Panc1 (cell line): Measurements from ENCODE around the gene MEX3D. TPM values are rescaled to one million over a fixed set of nuclear protein-coding genes. Genes with fewer than 3 reads are reported as not detected.

ENCODE experiments used
- ATAC-seq: fragments of 200-7000 bp; cut with Tn5 transposase; 2 replicates; pipeline ENCODE4 v1.9.1; 2020; ENCODE audit warnings: mild to moderate bottlenecking, moderate library complexity
- BruUV-seq: library from RNA; stranded (reverse); fragments of 400-500 nt; replicated peaks from 2 replicates; lab custom pipeline; 2021; lab: Mats Ljungman, UMichigan
- CTCF ChIA-PET: fragments of 300-600 bp; sonication (Branson Sonifier 250); formaldehyde crosslinking; loops from one replicate; lab custom pipeline; 2022; ENCODE audit warnings: antibody characterized with exemption; lab: Charles Lee
- POLR2A ChIA-PET: fragments of 300-600 bp; sonication (Branson Sonifier 250); formaldehyde crosslinking; loops from one replicate; lab custom pipeline; 2022; ENCODE audit warnings: antibody characterized with exemption; lab: Charles Lee
- DNase-seq: peaks from one replicate; pipeline ENCODE4 v3.0.0-alpha.2; 2010; ENCODE audit warnings: low read depth, low spot score
- H3K27ac ChIP-seq: 2 replicates; pipeline ENCODE4 v1.5.1; 2011; ENCODE audit warnings: mild to moderate bottlenecking, low read length, inconsistent platforms
- H3K27me3 ChIP-seq: fragments of 200-500 bp; sonication (Bioruptor generic); 2 replicates; pipeline ENCODE4 v1.6.0; 2014; ENCODE audit warnings: low read length, inconsistent platforms; ENCODE audit not compliant: control insufficient read depth, insufficient read depth
- H3K36me3 ChIP-seq: fragments of 200-500 bp; sonication (Bioruptor generic); 2 replicates; pipeline ENCODE4 v1.5.1; 2014; ENCODE audit warnings: inconsistent platforms, mild to moderate bottlenecking, low read length, moderate library complexity; ENCODE audit not compliant: control insufficient read depth, insufficient read depth
- H3K4me1 ChIP-seq: 2 replicates; pipeline ENCODE4 v1.5.1; 2011; ENCODE audit warnings: inconsistent platforms, mild to moderate bottlenecking, low read length, moderate library complexity; ENCODE audit not compliant: control insufficient read depth, insufficient read depth
- H3K4me3 ChIP-seq, 2 experiments: 2 replicates each; pipeline ENCODE4 v1.5.1; 2011 to 2012; ENCODE audit warnings: low read depth in 2 of 2, low read length in 2 of 2, mild to moderate bottlenecking in 2 of 2, inconsistent platforms in 1 of 2, moderate library complexity in 1 of 2
- H3K9me3 ChIP-seq: fragments of 200-500 bp; sonication (Bioruptor generic); 2 replicates; pipeline ENCODE4 v1.5.1; 2014; ENCODE audit warnings: low read depth, mild to moderate bottlenecking, inconsistent platforms, low read length, moderate library complexity; ENCODE audit not compliant: control insufficient read depth, insufficient read depth
- CTCF ChIP-seq: fragments of 450-650 bp; IDR thresholded peaks from 2 replicates; pipeline ENCODE4 v1.5.1; 2017; ENCODE audit warnings: mild to moderate bottlenecking
- POLR2AphosphoS5 ChIP-seq: IDR thresholded peaks from 2 replicates; pipeline ENCODE4 v1.6.1; 2012; ENCODE audit warnings: mild to moderate bottlenecking, low read depth, low read length, moderate library complexity
- REST ChIP-seq, 2 experiments: IDR thresholded peaks; 2 replicates each; pipeline ENCODE4 v1.6.1; 2011 to 2012; ENCODE audit warnings: low read depth in 2 of 2, control low read depth in 1 of 2, low read length in 1 of 2, mild to moderate bottlenecking in 1 of 2, moderate library complexity in 1 of 2; ENCODE audit not compliant: insufficient read depth in 1 of 2
- SIN3A ChIP-seq: IDR thresholded peaks from 2 replicates; pipeline ENCODE4 v1.6.1; 2012; ENCODE audit warnings: low read depth, mild to moderate bottlenecking, low read length, moderate library complexity, borderline replicate concordance; ENCODE audit not compliant: insufficient read depth
- TCF7L2 ChIP-seq: IDR thresholded peaks from 2 replicates; pipeline ENCODE4 v1.6.1; 2011; ENCODE audit warnings: mild to moderate bottlenecking, low read depth, low read length, inconsistent platforms
- in situ Hi-C: cut with HindIII; loops from 2 replicates; pipeline ENCODE4 v1.10.0; 2016; ENCODE audit warnings: low sequenced_read_pairs, low pct_unique_long_range_greater_than_20kb
- intact Hi-C: fragments of 100-400 bp; cut with micrococcal nuclease; formaldehyde crosslinking; loops from one replicate; pipeline ENCODE4 v1.10.0; 2022; ENCODE audit not compliant: unreplicated experiment
- total RNA-seq: library from RNA; stranded (reverse); gene quantifications from one replicate; pipeline ENCODE4 v1.2.1, GENCODE V29; 2021; ENCODE audit not compliant: unreplicated experiment

Gene MEX3D
- total RNA-seq, 1 experiment from 2014 or later = 73.7 TPM

DNA sequence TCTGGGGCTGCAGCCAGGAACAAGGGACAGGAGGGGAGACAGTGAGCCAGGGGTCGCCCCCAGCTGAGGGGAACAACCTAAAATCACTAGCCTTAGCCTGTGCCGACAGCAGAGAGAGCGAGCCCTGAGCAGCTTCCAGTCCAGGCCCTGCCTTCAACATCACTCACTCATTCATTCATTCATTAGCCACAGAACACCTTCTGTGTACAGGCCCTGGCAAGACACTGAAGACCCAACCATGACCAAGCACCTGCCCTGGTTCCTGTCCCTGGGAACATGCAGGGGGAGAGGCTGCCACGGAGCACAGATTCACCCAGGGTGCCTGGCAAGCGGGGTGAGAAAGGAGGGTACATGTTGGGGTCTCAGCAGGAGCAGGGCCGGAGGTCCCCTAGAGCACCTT is 4.9 kb downstream of the MEX3D start:
- no peak for ATAC-seq
- no peak overlapping the region for H3K27ac ChIP-seq
- H3K27me3 ChIP-seq = no peaks in the 10 kb centered on the region
- no TSS peak for BruUV-seq
- no peaks in the 10 kb centered on the region for H3K9me3 ChIP-seq
- intact Hi-C loops (no loop called here), in situ Hi-C loops (no loop called here)
- no peaks in the 10 kb centered on the region; the same call in 1 of the 2 replicates for H3K4me1 ChIP-seq
- TF ChIP-seq POLR2AphosphoS5 (no peak), SIN3A (no peak), REST (IDR thresholded peaks at IDR 0.05; ENCODE audit: insufficient read depth in 1 of 2, low read depth in 2 of 2, low read length in 1 of 2) (no peak), CTCF (no peak), TCF7L2 (no peak)
- CTCF ChIA-PET = no interaction called here
- DNase-seq = no peak
- no peaks in the 10 kb centered on the region; the same call in 1 of the 2 replicates for H3K36me3 ChIP-seq
- no peak overlapping the region for H3K4me3 ChIP-seq
- POLR2A ChIA-PET = no interaction called here

DNA sequence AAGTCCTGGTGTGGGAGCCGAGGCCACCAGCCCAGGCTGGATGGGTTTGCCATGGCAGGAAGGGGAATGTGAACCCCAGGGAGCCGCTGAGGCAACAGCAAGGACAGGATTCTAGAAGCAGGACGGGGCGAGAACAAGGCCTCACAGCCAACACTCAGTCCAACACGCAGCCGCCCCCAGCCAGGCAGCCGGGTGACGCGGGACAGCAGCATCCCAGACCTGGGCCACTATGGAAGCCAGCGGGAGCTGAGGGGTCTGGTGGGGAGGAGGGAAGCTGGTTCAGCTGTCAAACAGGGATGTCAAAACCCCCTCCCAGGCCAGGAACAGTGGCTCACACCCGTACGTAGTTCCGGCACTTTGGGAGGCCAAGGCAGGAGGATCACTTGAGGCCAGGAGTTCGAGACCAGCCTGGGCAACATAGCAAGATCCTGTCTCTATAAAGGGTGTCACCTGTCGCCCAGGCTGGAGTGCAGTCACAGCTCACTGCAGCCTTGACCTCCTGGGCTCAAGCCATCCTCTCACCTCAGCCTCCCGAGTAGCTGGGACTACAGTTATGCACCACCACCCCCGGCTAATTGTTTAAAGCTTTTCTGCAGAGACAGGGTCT is 6.8 kb downstream of the MEX3D start:
- Histone ChIP-seq H3K27me3 (no peaks in the 10 kb centered on the region), H3K4me1 (no peaks in the 10 kb centered on the region; the same call in 1 of the 2 replicates), H3K36me3 (no peaks in the 10 kb centered on the region), H3K4me3 (no peak overlapping the region), H3K9me3 (no peaks in the 10 kb centered on the region), H3K27ac (no peak overlapping the region)
- ATAC-seq (no peak), DNase-seq (no peak)
- in situ Hi-C loops (no loop called here), intact Hi-C loops (no loop called here)
- ChIA-PET POLR2A (interaction anchor here (0.5 kb wide), 1 partner anchor 32 kb away, joined by 9 read pairs; no protein-coding TSS in a partner anchor), CTCF (no interaction called here)
- no TSS peak for BruUV-seq
- no peak for TF ChIP-seq REST (IDR thresholded peaks at IDR 0.05; ENCODE audit: insufficient read depth in 1 of 2, low read depth in 2 of 2, low read length in 1 of 2)
- TF ChIP-seq CTCF = no peak
